Body of pancreas (tissue), 4 donors: ENCODE results near the gene PBX1.

Source experiments
- CTCF ChIP-seq, 7 experiments: fragments of 450-650 bp in 4 of 7; fragments of 200-600 bp in 3 of 7; sonication (generic) in 3 of 7; IDR thresholded peaks; one replicate each; pipeline ENCODE4 v1.5.1; 2016 to 2019; ENCODE audit warnings: antibody characterized with exemption in 7 of 7
- POLR2A ChIP-seq, 3 donors: fragments of 450-650 bp; IDR thresholded peaks; one replicate each; pipeline ENCODE4 v1.6.1; 2016; ENCODE audit warnings: antibody characterized with exemption in 3 of 3, mild to moderate bottlenecking in 2 of 3

GRCh38 chr1:164880644-164881043 is 321.7 kb downstream of the PBX1 start:
- TF ChIP-seq POLR2A (IDR thresholded peaks at IDR 0.05) (no peak), CTCF (IDR thresholded peaks at IDR 0.05) (no peak)
